ENCODE data around the gene SYK. TPM values are rescaled to one million over a fixed set of nuclear protein-coding genes. Genes with fewer than 3 reads are reported as not detected.

Gene SYK
- total RNA-seq, 1 donor from 2014 or later = 29.2 TPM

GRCh38 chr9:90946982-90947381, 145.4 kb downstream of the SYK start:
- no peak for FAIRE-seq
- H3K4me3 ChIP-seq (ENCODE audit: low read depth, low read length) = no peak overlapping the region
- no peak for TF ChIP-seq CTCF (IDR thresholded peaks at IDR 0.05; ENCODE audit: insufficient read depth, low read length, severe bottlenecking)
- DNase-seq (ENCODE audit: low read depth) = peak; percentile 59
- no peaks in the 10 kb centered on the region for H3K27me3 ChIP-seq (ENCODE audit: control insufficient read depth, insufficient read depth, low read length)
- no peaks in the 10 kb centered on the region for H3K36me3 ChIP-seq (ENCODE audit: control insufficient read depth, insufficient read depth, low read length)

Other genes with a start within 250 kb of the SYK start
- under 0.01 TPM in 1 of 2 replicates, not detected in the other for gene DIRAS2, start 159.0 kb upstream of the SYK start, total RNA-seq

Measured in bronchial epithelial cell (primary cell).